Measurements from ENCODE around the gene PRR9. TPM values are rescaled to one million over a fixed set of nuclear protein-coding genes. Genes with fewer than 3 reads are reported as not detected.

Gene PRR9
- total RNA-seq, 2 donors from 2014 or later = 1.2 to 1.9 TPM

DNA sequence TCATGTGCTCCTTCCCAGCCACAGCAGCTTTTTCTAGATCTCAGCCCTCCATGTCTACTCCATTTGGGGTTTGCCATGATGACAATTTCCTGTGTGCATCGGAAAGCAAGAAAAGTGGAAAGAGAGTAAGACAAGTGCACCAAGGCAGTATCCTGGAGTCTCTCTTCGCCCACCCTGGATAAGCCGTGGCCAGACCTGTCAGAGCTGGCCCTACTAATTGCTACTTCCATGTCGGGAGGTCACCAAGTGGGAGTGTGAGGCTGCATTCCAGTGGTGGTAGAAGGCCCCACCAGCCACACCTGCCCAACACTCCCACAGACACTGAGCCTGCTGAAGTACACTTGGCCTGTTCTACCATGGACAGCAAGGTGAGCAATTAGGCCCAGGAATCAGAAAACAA is 28.1 kb downstream of the PRR9 start:
- peak; percentile 16 for DNase-seq (ENCODE audit: low spot score)
- TF ChIP-seq, protein P1, sequence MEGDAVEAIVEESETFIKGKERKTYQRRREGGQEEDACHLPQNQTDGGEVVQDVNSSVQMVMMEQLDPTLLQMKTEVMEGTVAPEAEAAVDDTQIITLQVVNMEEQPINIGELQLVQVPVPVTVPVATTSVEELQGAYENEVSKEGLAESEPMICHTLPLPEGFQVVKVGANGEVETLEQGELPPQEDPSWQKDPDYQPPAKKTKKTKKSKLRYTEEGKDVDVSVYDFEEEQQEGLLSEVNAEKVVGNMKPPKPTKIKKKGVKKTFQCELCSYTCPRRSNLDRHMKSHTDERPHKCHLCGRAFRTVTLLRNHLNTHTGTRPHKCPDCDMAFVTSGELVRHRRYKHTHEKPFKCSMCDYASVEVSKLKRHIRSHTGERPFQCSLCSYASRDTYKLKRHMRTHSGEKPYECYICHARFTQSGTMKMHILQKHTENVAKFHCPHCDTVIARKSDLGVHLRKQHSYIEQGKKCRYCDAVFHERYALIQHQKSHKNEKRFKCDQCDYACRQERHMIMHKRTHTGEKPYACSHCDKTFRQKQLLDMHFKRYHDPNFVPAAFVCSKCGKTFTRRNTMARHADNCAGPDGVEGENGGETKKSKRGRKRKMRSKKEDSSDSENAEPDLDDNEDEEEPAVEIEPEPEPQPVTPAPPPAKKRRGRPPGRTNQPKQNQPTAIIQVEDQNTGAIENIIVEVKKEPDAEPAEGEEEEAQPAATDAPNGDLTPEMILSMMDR (IDR thresholded peaks at IDR 0.05) = no peak
- Histone ChIP-seq H3K4me1 (no peaks in the 10 kb centered on the region), H3K9me3 (no peaks in the 10 kb centered on the region), H3K4me3 (no peak overlapping the region), H3K36me3 (no peaks in the 10 kb centered on the region), H3K27ac (no peak overlapping the region), H3K27me3 (no peaks in the 10 kb centered on the region)

DNA sequence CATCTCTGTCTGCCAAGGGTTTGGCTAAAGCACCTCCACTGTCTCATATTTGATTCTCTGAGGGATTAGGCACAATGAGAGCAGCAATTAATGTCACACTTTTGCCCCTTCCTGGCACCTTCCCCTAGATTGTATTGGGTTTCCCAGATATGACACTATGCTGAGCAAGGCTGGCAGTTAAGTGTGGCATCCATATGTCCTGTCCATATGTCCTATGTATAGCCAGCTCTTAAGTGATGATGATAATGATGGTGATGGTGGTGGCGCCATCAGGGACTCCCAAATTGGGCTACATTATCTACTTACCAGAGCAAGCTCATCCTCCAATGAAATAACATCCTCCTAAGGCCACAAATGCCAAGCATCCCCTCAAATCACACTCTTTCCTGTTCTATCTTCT is 28.6 kb downstream of the PRR9 start:
- H3K9me3 ChIP-seq = no peaks in the 10 kb centered on the region

DNA sequence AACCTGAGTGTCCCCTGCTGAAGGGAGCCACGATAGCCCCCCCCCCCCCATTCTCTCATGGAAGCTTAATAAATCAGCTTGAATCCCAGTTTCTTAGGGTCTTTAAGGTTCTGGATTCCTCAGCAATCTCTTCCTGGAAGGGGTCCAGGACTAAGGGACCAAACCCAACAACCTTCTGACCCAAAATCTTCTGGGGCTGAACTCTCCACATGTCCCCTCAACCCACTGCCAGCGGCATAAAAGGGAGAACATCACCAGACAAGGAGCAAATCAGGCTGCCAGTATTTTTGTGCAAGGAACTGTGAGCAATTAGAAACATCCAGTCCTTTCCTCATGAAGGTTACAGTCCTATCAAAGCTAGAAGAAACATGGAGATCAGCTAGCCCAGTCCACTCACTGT is 29.4 kb downstream of the PRR9 start:
- Histone ChIP-seq H3K36me3 (no peaks in the 10 kb centered on the region), H3K4me3 (no peak overlapping the region), H3K4me1 (no peaks in the 10 kb centered on the region), H3K27me3 (no peaks in the 10 kb centered on the region), H3K27ac (no peak overlapping the region), H3K9me3 (no peaks in the 10 kb centered on the region)
- TF ChIP-seq, protein P1 (IDR thresholded peaks at IDR 0.05) = no peak
- peak; percentile 26 for DNase-seq (ENCODE audit: low spot score)

More for the DNA sequence above, 28.6 kb downstream of the PRR9 start:
- Histone ChIP-seq H3K36me3 (no peaks in the 10 kb centered on the region), H3K27ac (no peak overlapping the region), H3K27me3 (no peaks in the 10 kb centered on the region), H3K4me1 (no peaks in the 10 kb centered on the region), H3K4me3 (no peak overlapping the region)
- DNase-seq (ENCODE audit: low spot score) = peak; percentile 5
- TF ChIP-seq, protein P1 (IDR thresholded peaks at IDR 0.05) = no peak

DNA sequence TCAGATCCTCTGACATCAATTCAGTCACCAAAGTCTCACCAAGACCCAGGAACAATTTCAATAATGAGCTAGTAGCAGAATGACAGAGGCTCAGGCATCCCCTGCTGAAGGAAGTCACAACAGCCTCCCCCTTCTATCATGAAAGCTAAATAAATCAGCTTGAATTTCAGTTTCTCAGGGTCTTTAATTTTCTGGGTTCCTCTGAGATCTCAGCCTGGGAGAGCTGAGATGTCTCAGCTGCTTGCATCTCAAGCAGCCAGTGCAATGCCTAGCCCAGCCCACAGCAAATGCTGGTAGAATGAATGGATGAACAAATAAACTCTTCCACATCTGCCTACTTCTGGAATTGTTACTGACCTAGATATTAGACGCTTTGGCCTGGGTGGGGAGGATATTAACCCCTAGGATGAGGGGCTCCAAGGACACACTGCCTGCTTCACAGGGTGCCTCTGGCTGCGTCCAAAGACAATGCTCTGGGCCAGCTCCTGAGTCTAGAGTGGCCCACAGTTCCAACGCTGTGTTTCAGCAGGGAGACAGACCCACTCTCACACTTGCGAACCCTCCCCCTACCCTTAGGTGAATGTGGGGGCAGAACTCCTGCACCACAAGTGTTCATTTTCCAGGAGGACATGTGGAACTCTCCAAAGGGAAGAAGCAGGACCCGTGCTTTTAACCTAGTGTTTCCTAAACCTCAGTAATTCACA is 30.9 kb downstream of the PRR9 start:
- peak; percentile 21 for DNase-seq (ENCODE audit: low spot score)
- Histone ChIP-seq H3K27ac (no peak overlapping the region), H3K9me3 (no peaks in the 10 kb centered on the region), H3K4me1 (no peaks in the 10 kb centered on the region), H3K36me3 (no peaks in the 10 kb centered on the region), H3K27me3 (no peaks in the 10 kb centered on the region), H3K4me3 (no peak overlapping the region)
- TF ChIP-seq, protein P1 (IDR thresholded peaks at IDR 0.05) = no peak

DNA sequence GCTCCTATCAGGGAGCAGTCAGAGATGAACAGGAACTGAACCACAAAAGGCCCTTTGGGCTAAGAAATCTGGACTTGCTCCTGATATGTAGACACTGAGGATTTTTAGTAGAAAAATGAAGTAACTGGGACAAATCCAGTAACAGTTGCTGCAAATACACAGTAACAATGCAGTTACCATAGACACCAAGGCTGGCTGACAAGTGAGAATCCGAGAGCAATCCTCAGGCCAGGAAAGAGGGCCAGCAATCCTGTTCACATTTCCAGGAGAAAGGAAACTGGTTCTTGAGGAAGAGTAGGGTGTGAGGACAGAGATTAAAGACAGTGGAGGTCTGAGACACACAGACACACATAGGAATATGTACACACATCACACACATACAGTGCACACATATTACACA is 32.8 kb downstream of the PRR9 start:
- DNase-seq (ENCODE audit: low spot score) = no peak
- H3K4me1 ChIP-seq = no peaks in the 10 kb centered on the region
- no peak overlapping the region for H3K4me3 ChIP-seq
- no peaks in the 10 kb centered on the region for H3K36me3 ChIP-seq
- no peaks in the 10 kb centered on the region for H3K27me3 ChIP-seq
- no peak overlapping the region for H3K27ac ChIP-seq
- H3K9me3 ChIP-seq = no peaks in the 10 kb centered on the region
- TF ChIP-seq, protein P1 (IDR thresholded peaks at IDR 0.05) = no peak

DNA sequence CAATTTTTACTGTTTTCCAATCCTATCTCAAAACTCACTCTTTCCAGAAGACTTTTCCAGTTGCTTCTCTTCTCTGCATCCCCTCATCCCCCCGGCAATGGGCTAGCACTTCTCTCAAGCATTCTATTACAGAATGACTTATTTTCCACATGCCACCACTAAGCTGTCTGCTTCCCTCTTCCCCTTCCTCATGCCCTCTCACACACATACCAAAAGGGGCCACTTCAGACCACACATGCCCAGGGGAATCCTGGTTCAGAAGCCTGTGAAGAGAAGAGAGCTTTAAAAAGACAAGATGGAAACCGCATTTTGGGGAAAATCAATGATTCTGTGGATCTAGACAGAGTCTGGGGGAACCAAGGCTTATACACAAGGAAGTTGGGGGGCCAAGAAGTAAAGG is 33.7 kb downstream of the PRR9 start:
- Histone ChIP-seq H3K36me3 (no peaks in the 10 kb centered on the region), H3K9me3 (no peaks in the 10 kb centered on the region), H3K4me1 (no peaks in the 10 kb centered on the region), H3K27ac (no peak overlapping the region), H3K27me3 (no peaks in the 10 kb centered on the region), H3K4me3 (no peak overlapping the region)
- TF ChIP-seq, protein P1 (IDR thresholded peaks at IDR 0.05) = no peak
- no peak for DNase-seq (ENCODE audit: low spot score)
